HepG2 (cell line): Measurements from ENCODE around the gene RNF13. TPM values are rescaled to one million over a fixed set of nuclear protein-coding genes. Genes with fewer than 3 reads are reported as not detected.

Experiments
- AGO1 ChIP-seq: fragments of 200-400 bp; formaldehyde crosslinking; IDR thresholded peaks from 2 replicates; pipeline ENCODE4 v1.6.1; 2017; ENCODE audit warnings: mild to moderate bottlenecking, low read depth, low read length, moderate library complexity; ENCODE audit not compliant: poor library complexity, severe bottlenecking
- BATF2 ChIP-seq: sonication (generic); formaldehyde crosslinking; IDR thresholded peaks from 2 replicates; pipeline ENCODE4 v1.8.0; 2022; ENCODE audit warnings: mild to moderate bottlenecking, missing genetic modification reagents, moderate library complexity
- CREBL2 ChIP-seq: sonication (generic); formaldehyde crosslinking; IDR thresholded peaks from 2 replicates; pipeline ENCODE4 v1.8.1; 2023; ENCODE audit warnings: missing genetic modification reagents, mild to moderate bottlenecking, borderline replicate concordance
- DNMT1 ChIP-seq: sonication (generic); formaldehyde crosslinking; IDR thresholded peaks from 2 replicates; pipeline ENCODE4 v1.5.1; 2020; ENCODE audit warnings: mild to moderate bottlenecking, missing genetic modification reagents
- ETS1 ChIP-seq: sonication (generic); formaldehyde crosslinking; IDR thresholded peaks from 2 replicates; pipeline ENCODE4 v1.4.0; 2020; ENCODE audit warnings: missing genetic modification reagents
- EZH2 ChIP-seq: conservative IDR thresholded peaks from 2 replicates; pipeline ENCODE4 v1.6.1; 2012; ENCODE audit warnings: mild to moderate bottlenecking, low read depth, low read length, moderate library complexity
- FOXO1 ChIP-seq: sonication (generic); formaldehyde crosslinking; IDR thresholded peaks from 2 replicates; pipeline ENCODE4 v1.4.0; 2020; ENCODE audit warnings: missing genetic modification reagents
- GFI1 ChIP-seq: sonication (generic); formaldehyde crosslinking; IDR thresholded peaks from 2 replicates; pipeline ENCODE4 v1.5.0; 2020; ENCODE audit warnings: missing genetic modification reagents, mild to moderate bottlenecking, borderline replicate concordance
- MED8 ChIP-seq: sonication (generic); formaldehyde crosslinking; IDR thresholded peaks from 2 replicates; pipeline ENCODE4 v1.8.1; 2023; ENCODE audit warnings: mild to moderate bottlenecking, missing genetic modification reagents; ENCODE audit not compliant: insufficient replicate concordance
- NFKB2 ChIP-seq: sonication (generic); formaldehyde crosslinking; IDR thresholded peaks from 2 replicates; pipeline ENCODE4 v1.4.0; 2020; ENCODE audit warnings: missing genetic modification reagents, borderline replicate concordance
- RORA ChIP-seq: sonication (generic); formaldehyde crosslinking; IDR thresholded peaks from 2 replicates; pipeline ENCODE4 v1.5.0; 2020; ENCODE audit warnings: mild to moderate bottlenecking, missing genetic modification reagents, moderate library complexity
- SAP130 ChIP-seq: IDR thresholded peaks from 2 replicates; pipeline ENCODE4 v1.6.1; 2016; ENCODE audit warnings: low read depth
- SNAPC4 ChIP-seq: sonication (generic); formaldehyde crosslinking; IDR thresholded peaks from 2 replicates; pipeline ENCODE4 v1.4.0; 2020; ENCODE audit warnings: mild to moderate bottlenecking, missing genetic modification reagents
- TRIM24 ChIP-seq: sonication (generic); formaldehyde crosslinking; IDR thresholded peaks from 2 replicates; pipeline ENCODE4 v1.8.0; 2022; ENCODE audit warnings: mild to moderate bottlenecking, missing genetic modification reagents
- ZC3H13 ChIP-seq: sonication (generic); formaldehyde crosslinking; IDR thresholded peaks from 2 replicates; pipeline ENCODE4 v1.8.1; 2023; ENCODE audit warnings: mild to moderate bottlenecking, missing genetic modification reagents, moderate library complexity
- ZFP36 ChIP-seq: fragments of 150-350 bp; IDR thresholded peaks from 2 replicates; pipeline ENCODE4 v1.6.1; 2018; ENCODE audit warnings: borderline replicate concordance, low read length, low read depth; ENCODE audit not compliant: partially characterized antibody
- ZNF317 ChIP-seq: sonication (generic); formaldehyde crosslinking; IDR thresholded peaks from 2 replicates; pipeline ENCODE4 v1.5.0; 2020; ENCODE audit warnings: mild to moderate bottlenecking, missing genetic modification reagents
- ZNF329 ChIP-seq: sonication (generic); formaldehyde crosslinking; IDR thresholded peaks from 2 replicates; pipeline ENCODE4 v1.9.0; 2021; ENCODE audit warnings: low read depth, mild to moderate bottlenecking, missing genetic modification reagents
- ZNF331 ChIP-seq: sonication (generic); formaldehyde crosslinking; IDR thresholded peaks from 2 replicates; pipeline ENCODE4 v1.4.0; 2020; ENCODE audit warnings: missing genetic modification reagents
- ZNF430 ChIP-seq: sonication (generic); formaldehyde crosslinking; IDR thresholded peaks from 2 replicates; pipeline ENCODE4 v1.9.0; 2021; ENCODE audit warnings: mild to moderate bottlenecking, missing genetic modification reagents
- ZNF44 ChIP-seq: sonication (generic); formaldehyde crosslinking; IDR thresholded peaks from 2 replicates; pipeline ENCODE4 v1.5.1; 2020; ENCODE audit warnings: mild to moderate bottlenecking, missing genetic modification reagents
- ZNF619 ChIP-seq: sonication (generic); formaldehyde crosslinking; IDR thresholded peaks from 2 replicates; pipeline ENCODE4 v1.4.0; 2020; ENCODE audit warnings: mild to moderate bottlenecking, missing genetic modification reagents
- ZNF775 ChIP-seq: sonication (generic); formaldehyde crosslinking; IDR thresholded peaks from 2 replicates; pipeline ENCODE4 v1.4.0; 2020; ENCODE audit warnings: missing genetic modification reagents, mild to moderate bottlenecking, moderate library complexity, borderline replicate concordance
- ZNF776 ChIP-seq: sonication (generic); formaldehyde crosslinking; IDR thresholded peaks from 2 replicates; pipeline ENCODE4 v1.4.0; 2020; ENCODE audit warnings: mild to moderate bottlenecking, missing genetic modification reagents
- polyA plus RNA-seq, 8 experiments: library from polyadenylated mRNA; depleted of rRNA in 3 of 8; stranded (reverse) in 7 of 8; unstranded in 1 of 8; fragments of >200 nt; fragmentation: Illumina TruSeq in 4 of 8; extraction: Trizol in 4 of 8; gene quantifications; 2 replicates each; pipeline versions ENCODE4 v1.2.1 to v1.2.3, GENCODE V29; 2011 to 2016; ENCODE audit warnings: low read depth in 4 of 8, missing spikeins in 1 of 8, mixed read lengths in 1 of 8; ENCODE audit not compliant: insufficient read depth in 1 of 8
- total RNA-seq, 5 experiments: library from RNA; depleted of rRNA; stranded (reverse); fragments of >200 nt; fragmentation: Illumina TruSeq; extraction: Trizol; gene quantifications; 2 replicates each; pipeline ENCODE4 v1.2.3, GENCODE V29; 2016; ENCODE audit warnings: low read depth in 1 of 5

Gene RNF13
- total and polyA plus RNA-seq, 2 of the 13 experiments (the other 11 are each of a cell fraction or from before 2014, with no cell fraction given), result 39.8 to 46.0 TPM

- TF ChIP-seq ETS1 (CRISPR knock-in tag), result peak; percentile 75; the same call in 1 of the 2 replicates
- TF ChIP-seq DNMT1, result no peak; the same call in 1 of the 2 replicates
- TF ChIP-seq AGO1, result no peak
- peak; percentile 85; the same call in 1 of the 2 replicates for TF ChIP-seq BATF2
- 0 out of 2 replicates have a peak, but pooled peaks have one; percentile 86 for TF ChIP-seq ZNF776 (CRISPR knock-in tag)
- no peak for TF ChIP-seq MED8 (CRISPR knock-in tag)
- no peak for TF ChIP-seq SNAPC4 (CRISPR knock-in tag)
- TF ChIP-seq TRIM24 (CRISPR knock-in tag), result no peak
- no peak for TF ChIP-seq RORA (CRISPR knock-in tag)
- no peak; the same call in 1 of the 2 replicates for TF ChIP-seq CREBL2 (CRISPR knock-in tag)
- no peak for TF ChIP-seq ZNF619 (CRISPR knock-in tag)
- TF ChIP-seq ZFP36, result no peak
- no peak for TF ChIP-seq ZNF44
- TF ChIP-seq FOXO1 (CRISPR knock-in tag), result no peak
- TF ChIP-seq SAP130 (CRISPR knock-in tag), result peak; percentile 77
- TF ChIP-seq ZNF331 (CRISPR knock-in tag), result peak; percentile 63; the same call in 1 of the 2 replicates
- TF ChIP-seq ZNF430 (CRISPR knock-in tag), result peak; percentile 73; the same call in 1 of the 2 replicates
- no peak for TF ChIP-seq ZNF317 (CRISPR knock-in tag)
- TF ChIP-seq EZH2, result no peak
- TF ChIP-seq ZNF775 (CRISPR knock-in tag), result no peak
- TF ChIP-seq GFI1, result peak; percentile 75; the same call in 1 of the 2 replicates
- TF ChIP-seq ZNF329 (CRISPR knock-in tag), result peak; percentile 84; the same call in 1 of the 2 replicates
- peak; percentile 97 for TF ChIP-seq ZC3H13 (CRISPR knock-in tag)
- peak; percentile 84 for TF ChIP-seq NFKB2
Observed at GRCh38 chr3:149970716-149971402, 157.8 kb downstream of the RNF13 start, which contains the start of gene PFN2 (continued).
